ENCODE measurements around the gene ACSBG1.

GRCh38 chr15:78201281-78202190, 32.8 kb downstream of the ACSBG1 start:
- TF ChIP-seq CTCF (IDR thresholded peaks at IDR 0.05; ENCODE audit: insufficient read depth, low read length, poor library complexity, severe bottlenecking) (no peak), EZH2phosphoT487 (conservative IDR thresholded peaks at IDR 0.05; ENCODE audit: low read length) (no peak)

Data from SU-DHL-6 (cell line).